GM18507 (cell line): ENCODE measurements around the gene PPP6R2.
A peak's percentile ranks its signal among the peaks of the same experiment; 100 is the strongest.
"Not testable (repeated sequence)": the region's sequence is repeated elsewhere in the genome, so short reads cannot be mapped to it uniquely, and the experiment has no call there.

Experiments
- DNase-seq: peaks from one replicate; pipeline ENCODE4 v3.0.0; 2011; ENCODE audit warnings: low read depth; ENCODE audit not compliant: insufficient read length; ENCODE audit errors: extremely low spot score
- FAIRE-seq: peaks from 2 replicates; lab custom pipeline; 2011; peaks lifted over from hg19 to GRCh38; lab: Jason Lieb, UNC

Gene PPP6R2

GRCh38 chr22:50316114-50317065 lies 26.7 kb upstream of the PPP6R2 start:
- DNase-seq (no peak), FAIRE-seq (no peak)

- DNase-seq (no peak), FAIRE-seq (no peak)
Measured at GRCh38 chr22:50317178-50317577, 25.9 kb upstream of the PPP6R2 start.

DNA sequence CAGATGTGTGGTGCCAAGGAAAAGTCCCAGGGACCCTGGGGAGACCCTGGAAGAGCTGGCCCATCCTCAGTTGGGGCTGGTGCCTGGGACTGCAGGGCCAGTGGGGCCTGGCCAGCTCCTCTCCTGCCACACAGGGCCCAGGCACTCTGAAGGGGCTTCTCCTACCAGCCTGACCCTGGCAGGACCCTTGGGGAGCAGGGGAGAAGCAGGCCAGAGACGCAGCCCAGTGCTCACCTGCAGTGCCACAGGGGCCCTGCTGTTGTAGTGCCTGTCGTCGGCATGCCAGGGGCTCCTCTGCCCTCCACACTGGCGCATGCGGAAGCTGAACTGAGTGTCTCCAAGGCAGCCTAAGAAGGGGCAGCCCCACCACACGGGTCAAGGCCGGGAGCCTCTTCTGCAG lies 25.5 kb upstream of the PPP6R2 start:
- FAIRE-seq (no peak), DNase-seq (no peak)

GRCh38 chr22:50318356-50318697 lies 24.8 kb upstream of the PPP6R2 start:
- DNase-seq (no peak), FAIRE-seq (no peak)

DNA sequence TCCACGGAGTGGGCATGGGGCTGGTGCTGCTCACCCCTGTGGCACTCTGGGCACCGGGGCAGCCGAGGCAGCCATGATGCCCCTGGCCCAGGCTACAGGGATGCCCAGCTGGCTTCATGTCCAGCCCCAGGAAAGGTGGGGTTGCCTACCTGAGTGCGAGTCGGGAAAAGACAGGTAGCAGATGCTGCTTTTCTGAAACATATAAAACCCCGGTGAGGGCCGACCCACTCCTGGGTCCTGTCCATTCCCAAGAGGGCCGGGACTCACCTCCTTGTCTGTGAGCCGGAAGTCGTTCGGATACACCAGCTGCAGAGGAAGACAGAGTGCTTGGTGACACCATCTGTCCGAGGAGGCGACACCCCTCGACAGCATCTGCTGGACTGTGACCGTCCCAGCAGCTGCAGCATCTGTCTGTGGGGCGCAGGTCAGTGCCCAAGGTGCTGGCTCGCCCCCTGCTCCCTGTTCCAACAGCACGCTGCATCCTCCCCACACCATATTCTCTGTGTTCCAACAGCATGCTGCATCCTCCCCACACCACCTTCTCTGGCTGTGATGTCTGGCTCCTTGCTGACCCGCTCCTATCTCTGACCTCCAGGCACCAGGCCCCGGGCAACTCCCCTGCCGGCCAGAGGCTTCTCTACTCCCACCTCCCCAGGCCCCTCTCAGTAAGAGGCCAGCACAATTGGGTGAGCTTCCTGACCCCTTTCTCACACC lies 24.3 kb upstream of the PPP6R2 start:
- FAIRE-seq (peak; percentile 69), DNase-seq (no peak)

DNA sequence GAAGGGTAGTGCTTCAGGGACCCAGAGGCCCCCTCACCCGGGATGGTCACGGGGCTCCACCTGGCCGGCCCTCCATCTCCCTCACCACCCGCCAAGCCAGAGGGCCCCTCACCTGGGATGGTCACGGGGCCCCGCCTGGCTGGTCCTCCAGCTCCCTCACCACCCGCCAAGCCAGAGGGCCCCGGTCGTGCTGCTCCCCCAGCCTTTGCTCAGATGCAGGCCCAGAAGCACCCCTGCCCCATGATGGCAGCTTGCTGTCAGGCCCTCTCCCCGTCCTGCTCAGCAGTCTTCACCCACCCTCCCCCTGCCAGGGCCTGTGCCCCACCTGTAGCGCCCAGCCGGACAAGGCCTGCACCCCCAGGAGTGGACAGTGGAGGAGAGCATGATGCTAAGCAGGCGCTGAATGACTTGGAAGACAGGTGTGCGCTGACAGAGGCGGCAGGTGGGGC lies 23.6 kb upstream of the PPP6R2 start:
- DNase-seq (no peak), FAIRE-seq (no peak)

GRCh38 chr22:50320116-50320515 lies 23.0 kb upstream of the PPP6R2 start:
- FAIRE-seq, result no peak

GRCh38 chr22:50320671-50321325 lies 22.3 kb upstream of the PPP6R2 start:
- no peak for DNase-seq
- no peak for FAIRE-seq

More at GRCh38 chr22:50320116-50320515, 23.0 kb upstream of the PPP6R2 start:
- DNase-seq, result no peak

GRCh38 chr22:50322382-50323104 lies 20.6 kb upstream of the PPP6R2 start:
- DNase-seq, FAIRE-seq: not testable (repeated sequence)

DNA sequence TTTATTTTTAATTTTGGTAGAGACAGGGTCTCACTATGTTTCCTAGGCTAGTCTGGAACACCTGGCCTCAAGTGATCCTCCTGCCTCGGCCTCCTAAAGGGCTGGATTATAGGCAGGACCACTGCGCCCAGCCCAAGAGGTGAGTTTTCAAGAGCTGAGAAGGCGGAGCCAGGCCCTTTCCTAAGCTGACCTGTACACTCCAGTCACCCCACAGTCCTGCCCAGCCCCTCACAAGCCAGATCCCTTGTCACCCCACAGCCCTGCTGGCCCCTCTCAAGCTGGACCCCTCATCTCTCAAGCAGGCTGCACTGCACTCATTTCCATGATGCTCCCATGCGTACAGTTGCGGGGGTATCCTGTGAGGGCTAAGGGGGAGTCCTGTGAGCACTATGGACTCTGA lies 19.2 kb upstream of the PPP6R2 start:
- FAIRE-seq (no peak), DNase-seq (no peak)

GRCh38 chr22:50325444-50326224 lies 17.5 kb upstream of the PPP6R2 start:
- FAIRE-seq (no peak), DNase-seq (no peak)

DNA sequence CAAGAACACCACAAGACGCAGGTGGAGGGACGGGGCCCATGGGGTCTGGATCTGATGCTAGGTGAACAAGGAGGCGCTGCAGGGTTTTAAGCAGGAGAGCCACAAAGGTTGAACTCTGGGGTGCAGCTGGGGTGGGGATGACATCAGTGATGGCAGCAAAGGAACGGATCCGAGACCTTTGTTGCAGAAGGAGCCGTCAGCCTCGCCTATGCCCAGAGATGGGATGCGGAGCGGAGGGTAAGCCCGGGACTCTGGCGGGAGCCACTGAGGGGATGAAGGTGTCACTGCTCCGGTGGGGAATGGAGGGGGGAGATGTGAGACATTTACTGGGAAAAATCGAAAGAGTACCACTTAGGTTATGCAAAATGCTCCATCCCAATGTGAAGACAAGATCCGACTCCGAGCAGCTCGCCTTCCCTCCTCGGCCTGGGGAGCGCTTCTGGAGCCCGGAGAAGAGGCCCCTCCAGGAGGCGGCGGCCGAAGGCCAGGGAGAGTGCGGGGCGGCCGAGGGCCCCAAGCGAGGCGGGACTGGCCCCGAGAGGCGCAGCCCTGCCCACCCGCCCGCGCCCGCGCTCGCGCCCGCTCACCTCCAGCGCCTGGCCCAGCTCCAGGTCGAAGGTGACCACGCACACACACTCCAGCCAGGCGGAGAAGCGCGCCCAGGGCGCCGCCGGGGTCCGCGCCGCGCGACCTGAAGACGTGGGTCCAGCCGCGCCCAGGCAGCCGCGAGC lies 16.7 kb upstream of the PPP6R2 start:
- no peak for DNase-seq

DNA sequence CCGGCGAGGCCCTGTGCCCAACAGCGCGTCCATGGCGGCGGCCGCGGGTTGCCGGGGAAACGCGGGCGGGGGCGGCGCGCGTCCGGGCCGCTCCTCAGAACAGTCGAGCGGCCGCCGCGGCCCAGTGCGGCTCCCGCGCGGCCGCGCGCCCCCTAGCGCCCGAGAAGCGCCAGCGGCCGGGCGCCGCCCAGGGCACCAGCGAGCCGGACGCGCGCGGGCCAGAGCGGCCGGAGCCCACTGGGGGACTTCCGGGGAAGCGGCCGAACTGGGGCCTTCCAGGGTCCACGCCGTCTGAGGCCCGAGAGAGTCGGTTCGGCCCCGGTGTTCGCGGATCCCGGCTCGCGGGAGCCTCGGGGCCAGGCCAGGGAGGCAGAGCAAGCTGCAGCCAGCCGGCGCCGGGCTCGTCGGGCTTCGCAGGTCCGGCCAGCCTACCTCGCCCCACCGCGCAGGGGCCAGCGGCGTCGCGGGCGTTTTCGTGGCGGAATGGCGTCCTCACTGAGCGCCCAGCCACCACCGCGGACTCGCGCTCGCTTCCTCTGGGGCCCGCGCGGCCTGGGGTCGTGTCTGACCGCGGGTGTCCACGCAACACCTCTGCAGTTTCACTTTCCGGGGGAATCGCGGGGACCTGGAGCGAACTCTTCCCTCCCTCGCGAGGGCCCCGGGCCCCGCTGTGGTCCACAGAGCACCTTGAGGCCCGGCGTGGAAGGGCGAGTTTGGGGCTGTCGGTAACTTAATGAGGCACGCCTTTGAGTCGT lies 16.0 kb upstream of the PPP6R2 start, which contains the start of gene DENND6B:
DENND6B (minus strand) TSS at position 57 of the 755 bp plus-strand sequence; CDS start at position 33, 24 bp downstream.
- FAIRE-seq (peak; percentile 84), DNase-seq (peak; percentile 77)

More for the DNA sequence above, 16.7 kb upstream of the PPP6R2 start:
- no peak for FAIRE-seq

DNA sequence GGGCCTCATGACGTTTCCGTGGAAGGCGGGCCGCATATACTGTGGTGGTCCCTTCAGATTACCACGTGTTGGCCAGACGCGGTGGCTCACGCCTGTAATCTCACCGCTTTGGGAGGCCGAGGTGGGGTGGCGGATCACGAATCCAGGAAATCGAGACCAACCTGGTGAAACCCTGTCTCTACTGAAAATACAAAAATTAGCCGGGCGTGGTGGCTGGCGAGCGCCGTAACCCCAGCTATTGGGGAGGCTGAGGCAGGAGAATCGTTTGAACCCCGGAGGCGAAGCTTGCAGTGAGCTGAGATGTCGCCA lies 15.5 kb upstream of the PPP6R2 start:
- FAIRE-seq (no peak), DNase-seq (no peak)

DNA sequence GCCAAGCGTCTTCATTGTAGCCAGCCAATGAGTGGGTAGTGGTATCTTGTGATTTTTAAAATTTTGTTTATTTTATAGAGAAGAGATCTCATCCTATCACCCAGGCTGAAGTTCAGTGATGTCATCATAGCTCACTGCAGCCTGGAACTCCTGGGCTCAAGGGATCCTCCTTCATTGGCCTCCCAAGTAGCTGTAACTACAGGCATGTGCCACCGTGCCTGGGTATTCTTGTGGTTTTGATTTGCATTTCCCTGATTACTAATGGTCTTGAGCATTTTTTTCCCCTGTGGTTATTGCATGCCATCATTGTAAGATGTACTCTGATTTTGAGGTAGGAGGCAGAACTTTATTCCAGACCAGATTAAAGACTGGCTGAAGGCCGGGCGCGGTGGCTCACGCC lies 13.9 kb upstream of the PPP6R2 start:
- DNase-seq (no peak), FAIRE-seq (no peak)

DNA sequence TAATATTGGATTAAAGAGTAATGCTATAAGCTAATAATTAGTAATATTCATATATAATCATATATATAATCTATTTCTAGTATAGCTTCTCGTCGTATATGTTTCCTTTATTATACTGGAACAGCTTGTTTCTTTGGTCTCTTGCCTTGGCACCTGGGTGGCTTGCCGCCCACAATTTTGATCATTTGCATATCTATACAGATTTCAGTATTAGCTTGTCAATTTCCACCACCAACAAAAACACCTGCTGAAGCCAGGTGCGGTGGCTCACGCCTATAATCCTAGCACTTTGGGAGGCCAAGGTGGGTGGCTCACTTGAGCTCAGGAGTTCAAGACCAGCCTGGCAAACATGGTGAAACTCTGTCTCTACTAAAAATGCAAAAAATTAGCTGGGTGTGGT lies 8.7 kb upstream of the PPP6R2 start:
- not testable (repeated sequence) for FAIRE-seq, DNase-seq

GRCh38 chr22:50337262-50338041 lies 5.7 kb upstream of the PPP6R2 start:
- no peak for DNase-seq
- no peak for FAIRE-seq
